Activated CD4-positive, alpha-beta T cell treated with anti-CD3 and anti-CD28 coated beads for 1 hour (primary cell): ENCODE results near the gene AWAT1.
"Not testable (repeated sequence)": the region's sequence is repeated elsewhere in the genome, so short reads cannot be mapped to it uniquely, and the experiment has no call there.

Experiments
- DNase-seq: peaks from one replicate; pipeline ENCODE4 v3.0.0-alpha.2; 2020

AWAT1 gene

DNA sequence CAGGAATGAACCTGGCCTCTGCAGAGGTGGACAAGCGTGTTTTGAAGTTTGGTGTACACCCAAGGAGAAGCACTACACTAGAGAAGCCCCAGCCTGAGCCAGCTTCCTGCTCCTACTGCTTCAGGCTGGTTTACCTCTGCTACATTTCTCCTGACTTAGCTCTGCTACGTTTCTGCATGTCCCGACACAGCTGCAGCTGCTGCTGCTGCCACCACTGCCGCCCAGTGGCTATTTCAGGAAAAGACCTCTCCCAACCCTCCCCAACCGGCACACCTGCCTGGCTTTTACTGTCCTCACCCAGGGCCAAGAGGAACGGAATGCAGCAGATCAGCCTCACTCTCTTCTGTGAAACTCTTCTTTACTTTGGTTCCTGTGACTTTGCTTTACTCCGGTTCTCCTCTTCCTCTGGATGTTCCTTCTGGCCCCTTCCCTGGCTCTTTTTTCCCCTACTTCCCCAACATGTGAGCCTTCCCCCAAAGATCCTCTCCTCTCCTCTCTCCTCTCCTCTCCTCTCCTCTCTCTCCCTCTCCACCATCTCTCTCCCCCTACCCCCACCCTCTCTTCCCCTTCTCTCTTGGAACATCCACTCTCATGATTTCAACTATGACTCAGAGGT is 28.6 kb downstream of the AWAT1 start:
- no peak for DNase-seq

DNA sequence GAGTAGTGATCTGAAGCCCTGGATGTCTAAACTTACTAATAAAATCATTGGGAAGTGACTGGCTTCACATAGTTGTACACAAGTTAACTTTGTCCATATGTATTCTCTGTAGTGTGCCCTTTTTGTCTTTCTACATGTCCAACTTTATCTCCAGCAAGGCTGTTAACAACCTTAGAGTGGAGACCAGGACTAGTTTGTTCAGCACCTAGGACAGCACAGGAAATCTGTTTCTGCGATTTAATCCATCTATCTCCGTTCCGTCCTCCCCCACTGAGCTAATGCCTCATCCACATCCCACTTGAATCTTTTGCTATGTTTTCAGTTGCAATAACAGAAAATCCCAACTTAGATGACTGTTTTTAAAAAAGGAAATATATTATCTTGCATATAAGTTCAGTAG is 30.3 kb downstream of the AWAT1 start:
- no peak for DNase-seq

DNA sequence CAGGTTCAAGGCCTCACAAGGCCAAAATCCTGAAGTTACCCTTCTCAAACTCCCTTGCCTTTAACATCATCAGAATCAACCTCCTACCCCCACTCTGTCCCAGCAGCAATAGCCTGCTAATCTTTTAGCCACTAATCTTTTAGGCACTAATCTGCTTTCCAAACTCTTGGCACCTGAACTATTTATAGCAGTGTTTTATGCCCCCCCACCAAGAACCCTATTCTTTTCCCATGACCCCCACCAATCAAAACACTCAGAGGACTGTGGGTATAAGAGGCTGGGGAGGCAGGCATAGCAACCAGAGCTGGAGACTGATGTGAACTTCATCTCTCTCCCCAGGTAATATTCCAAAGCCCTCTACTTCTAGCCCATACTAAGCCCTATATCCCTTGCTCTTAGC is 33.6 kb downstream of the AWAT1 start, which contains the start of gene ARR3:
TSS of gene ARR3 (plus strand) at position 301 of the 400 bp plus-strand sequence. CDS start 1,052 bp downstream, outside the sequence.
- DNase-seq = no peak

- not testable (repeated sequence) for DNase-seq
These were observed 39.6 kb downstream of the AWAT1 start for GRCh38 chrX:70274029-70274428.

GRCh38 chrX:70279081-70279480 is 44.6 kb downstream of the AWAT1 start:
- no peak for DNase-seq

- no peak for DNase-seq
These were observed 46.1 kb downstream of the AWAT1 start for GRCh38 chrX:70280573-70280972.

DNA sequence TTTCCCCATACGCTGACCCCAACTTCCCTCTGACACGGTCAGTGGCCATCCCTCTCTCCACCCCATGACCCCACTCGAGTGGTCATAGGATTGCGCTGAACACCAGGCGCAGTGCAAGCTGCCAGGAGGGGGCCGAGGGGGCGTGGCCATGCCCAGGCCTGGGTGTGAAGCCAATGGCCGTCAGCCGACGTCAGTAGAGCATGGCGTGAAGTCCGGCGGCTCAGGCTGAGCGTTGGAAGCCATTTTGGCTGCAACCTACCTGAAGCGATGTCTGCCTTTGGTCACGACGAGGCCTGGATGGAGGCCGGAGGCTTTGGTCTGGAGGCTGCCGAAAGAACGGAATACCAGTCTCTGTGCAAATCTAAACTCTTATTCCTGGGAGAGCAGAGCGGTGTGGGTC is 47.5 kb downstream of the AWAT1 start, which contains the start of gene RAB41:
TSS of gene RAB41 (plus strand) at position 222 of the 400 bp plus-strand sequence. CDS start at position 268, 46 bp downstream.
- DNase-seq = no peak

GRCh38 chrX:70289168-70289792 is 54.8 kb downstream of the AWAT1 start:
- no peak for DNase-seq
